NOMO-1 treated with DMSO at 0.1 percent for 48 hours (cell line): ENCODE measurements around the gene PRMT7.
A peak's percentile ranks its signal among the peaks of the same experiment; 100 is the strongest.
"Not testable (repeated sequence)": the region's sequence is repeated elsewhere in the genome, so short reads cannot be mapped to it uniquely, and the experiment has no call there.

ENCODE experiments used
- DNase-seq: peaks from one replicate; lab custom pipeline; 2025; ENCODE audit not compliant: unreplicated experiment; lab: John Stamatoyannopoulos, UW

The PRMT7 gene

DNA sequence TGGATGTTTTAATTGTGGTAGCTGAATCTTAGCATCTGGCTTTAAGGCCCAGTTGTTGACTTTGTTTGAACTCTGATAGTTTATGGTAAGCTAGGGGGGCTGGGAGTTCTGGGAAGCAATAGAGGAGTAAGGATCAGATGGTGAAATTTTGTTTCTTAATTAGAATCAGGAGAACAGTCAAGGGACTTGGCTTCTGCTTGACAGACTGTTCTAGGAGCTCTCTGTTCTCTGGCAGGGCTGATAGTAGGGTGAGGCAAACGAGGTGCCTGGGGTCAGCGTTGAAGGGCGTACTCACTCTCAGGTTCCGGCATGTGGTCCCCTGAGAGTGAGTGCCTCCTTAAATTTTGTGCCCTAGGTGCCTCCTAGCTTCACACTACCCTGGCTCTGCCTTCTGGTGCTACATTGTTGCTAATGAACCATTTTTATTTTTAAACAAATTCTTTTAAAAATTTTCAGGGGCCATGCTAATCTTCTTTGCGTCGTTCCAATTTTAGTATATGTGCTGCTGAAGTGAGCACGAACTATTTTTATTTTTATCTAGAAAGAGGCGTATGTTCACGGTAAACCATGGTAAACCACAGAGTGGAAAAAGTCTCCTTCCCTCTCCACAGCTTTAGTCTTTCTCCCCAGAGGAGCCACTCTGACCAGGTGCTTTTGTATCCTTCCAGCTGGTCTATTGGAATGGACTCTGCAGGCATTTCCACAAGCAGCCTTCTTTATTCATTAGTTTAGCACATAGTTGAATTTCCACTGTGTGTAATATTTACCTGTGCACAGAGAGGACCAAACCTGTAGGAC is 26.8 kb upstream of the PRMT7 start:
- no peak for DNase-seq

DNA sequence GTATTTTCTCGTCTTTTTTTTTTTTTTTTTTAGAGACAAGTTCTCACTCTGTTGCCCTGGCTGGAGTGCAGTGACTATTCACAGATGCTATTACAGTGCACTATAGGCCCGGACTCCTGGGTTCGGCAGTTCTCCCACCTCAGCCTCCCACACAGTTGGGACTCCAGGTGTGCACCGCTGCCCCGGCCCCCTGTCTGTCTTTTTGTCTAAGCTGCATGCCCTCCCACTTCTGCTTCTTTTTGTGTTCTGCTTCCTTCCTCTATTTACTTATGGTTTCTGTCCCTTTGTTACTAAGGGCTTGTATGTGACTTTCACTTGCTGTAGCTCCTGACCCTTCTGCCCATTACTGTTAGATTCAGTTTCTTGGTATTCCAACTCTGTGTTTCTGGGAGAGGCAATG is 26.0 kb upstream of the PRMT7 start:
- peak; percentile 85 for DNase-seq

DNA sequence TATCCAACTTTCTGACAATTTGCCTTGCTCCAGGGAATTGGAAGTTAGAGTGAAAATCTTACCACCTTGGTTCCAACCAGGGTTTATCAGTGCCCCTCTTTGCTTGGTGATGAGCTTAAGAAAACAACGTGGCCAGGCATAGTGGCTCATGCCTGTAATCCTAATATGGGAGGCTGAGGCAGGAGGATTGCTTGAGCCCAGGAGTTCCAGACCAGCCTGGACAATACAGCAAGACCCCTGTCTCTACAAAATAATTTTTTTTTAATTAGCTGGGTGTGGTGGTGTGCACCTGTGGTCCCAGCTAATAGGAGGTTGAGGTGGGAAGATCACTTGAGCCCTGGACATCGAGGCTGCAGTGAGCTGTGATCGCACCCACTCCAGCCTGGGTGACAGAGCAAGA is 25.1 kb upstream of the PRMT7 start:
- no peak for DNase-seq

DNA sequence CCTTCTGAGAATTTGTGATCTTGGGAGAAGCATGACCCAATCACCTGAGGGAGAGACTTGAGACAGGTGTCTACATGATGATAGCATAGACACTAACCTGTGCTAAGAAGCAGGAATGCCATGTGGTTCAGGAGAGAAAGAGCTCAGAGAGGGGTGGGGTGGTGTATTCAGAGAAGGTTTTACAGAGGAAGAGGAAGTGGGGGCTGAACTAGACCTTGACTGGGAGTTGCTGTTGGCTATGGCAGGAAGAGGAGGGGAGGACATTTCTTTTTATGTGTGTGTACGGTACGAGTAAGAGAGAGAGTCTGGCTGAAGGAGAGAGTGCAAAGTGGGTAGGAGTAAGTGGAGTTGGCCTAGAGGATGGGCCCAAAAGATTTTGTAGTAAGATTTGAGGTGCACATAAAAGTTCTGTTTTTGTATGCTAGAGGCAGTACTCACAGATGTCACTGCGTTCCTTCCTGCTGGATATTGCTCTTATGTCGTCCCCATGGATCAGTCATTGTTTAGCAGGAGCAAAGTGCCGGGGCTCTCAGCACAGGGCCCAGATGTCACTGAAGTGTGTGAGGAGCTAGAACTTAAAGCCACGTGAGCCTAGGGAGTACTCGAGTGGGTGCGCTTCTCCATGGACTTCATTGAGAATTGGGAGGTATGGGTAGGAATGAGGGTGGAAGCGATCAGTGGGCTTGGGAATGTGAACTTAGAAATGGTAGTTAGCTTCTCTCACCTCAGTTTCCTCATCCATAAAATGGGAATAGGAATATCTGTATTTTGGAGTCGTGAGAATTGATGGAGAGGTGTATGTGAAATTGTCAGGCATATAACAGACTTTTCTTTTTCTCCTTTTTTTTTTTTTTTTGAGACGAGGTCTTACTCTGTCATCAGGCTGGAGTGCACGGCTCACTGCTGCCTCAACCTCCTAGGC is 24.4 kb upstream of the PRMT7 start:
- peak; percentile 60 for DNase-seq

DNA sequence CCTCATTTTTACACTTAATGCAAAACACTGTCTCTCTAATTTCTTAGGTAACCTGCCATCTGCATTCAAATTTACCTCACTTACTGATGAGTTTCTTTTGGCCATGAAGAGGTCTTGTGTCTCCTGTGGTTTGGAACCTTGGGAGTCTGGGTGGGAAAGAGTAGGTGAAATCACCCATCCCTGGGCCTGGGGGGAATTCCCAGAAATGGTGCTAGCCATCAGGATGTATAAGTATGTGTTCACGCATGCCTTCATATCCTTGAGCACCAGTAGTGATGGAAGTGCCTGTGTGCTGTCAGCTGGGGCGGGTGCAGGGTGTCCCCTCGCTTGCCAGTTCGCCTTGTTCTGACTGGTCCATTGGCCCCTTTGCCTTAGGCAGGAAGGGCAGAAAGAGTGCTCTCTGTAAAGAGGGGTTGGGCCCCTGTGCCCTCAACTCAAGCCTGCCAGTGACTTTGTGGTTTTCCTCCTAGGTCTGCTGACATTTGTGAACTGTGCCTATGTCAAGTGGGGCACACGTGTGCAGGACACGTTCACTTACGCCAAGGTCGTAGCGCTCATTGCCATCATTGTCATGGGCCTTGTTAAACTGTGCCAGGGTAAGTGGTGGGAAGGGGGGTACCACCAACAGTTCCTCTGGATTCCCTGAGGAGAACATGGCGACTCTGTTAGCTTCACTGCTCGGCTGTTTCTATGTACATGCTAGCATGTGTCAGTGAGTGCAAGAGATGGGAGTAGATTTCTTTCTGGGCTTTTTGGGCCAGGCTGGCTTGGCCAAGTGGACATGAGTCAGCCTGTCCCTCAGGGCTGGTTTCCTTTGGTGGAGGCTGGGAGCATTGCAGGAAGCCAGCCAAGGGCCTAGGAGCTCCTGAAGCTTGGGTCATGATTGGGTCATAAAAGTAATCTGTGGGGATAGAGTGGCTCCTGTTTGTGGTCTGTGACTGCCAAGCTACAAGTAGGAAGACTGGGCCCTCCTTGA is 23.3 kb upstream of the PRMT7 start:
- DNase-seq = no peak

DNA sequence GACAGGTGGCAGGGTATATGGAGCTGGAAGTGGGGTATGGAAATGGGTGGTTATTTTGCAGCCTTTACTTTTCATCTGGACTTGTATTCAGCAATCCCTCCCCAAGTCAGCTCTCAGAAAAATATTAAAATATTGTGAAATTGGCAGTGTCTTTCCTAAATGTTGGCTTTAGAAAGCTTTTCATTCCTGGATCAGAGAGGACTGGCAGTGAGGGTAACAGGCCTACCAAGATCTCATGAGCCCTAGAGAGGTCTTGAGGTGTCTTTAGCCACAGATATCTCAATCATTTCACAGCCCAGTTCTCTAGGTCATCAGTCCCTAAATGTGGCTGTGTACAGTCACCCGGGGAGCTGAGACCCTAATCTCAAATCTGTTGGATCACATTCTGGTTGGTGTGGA is 22.6 kb upstream of the PRMT7 start:
- no peak for DNase-seq

DNA sequence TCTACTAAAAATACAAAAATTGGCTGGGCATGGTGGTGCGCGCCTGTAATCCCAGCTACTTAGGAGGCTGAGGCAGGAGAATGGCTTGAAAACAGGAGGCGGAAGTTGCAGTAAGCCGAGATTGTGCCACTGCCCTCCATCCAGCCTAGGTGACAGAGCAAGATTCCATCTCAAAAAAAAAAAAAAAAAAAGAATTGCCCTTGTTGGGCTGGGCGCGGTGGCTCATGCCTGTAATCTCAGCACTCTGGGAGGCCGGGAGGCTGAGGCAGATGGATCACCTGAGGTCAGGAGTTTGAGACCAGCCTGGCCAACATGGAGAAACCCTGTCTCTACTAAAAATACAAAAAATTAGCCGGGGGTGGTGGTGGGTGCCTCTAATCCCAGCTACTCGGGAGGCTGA is 22.0 kb upstream of the PRMT7 start:
- not testable (repeated sequence) for DNase-seq

DNA sequence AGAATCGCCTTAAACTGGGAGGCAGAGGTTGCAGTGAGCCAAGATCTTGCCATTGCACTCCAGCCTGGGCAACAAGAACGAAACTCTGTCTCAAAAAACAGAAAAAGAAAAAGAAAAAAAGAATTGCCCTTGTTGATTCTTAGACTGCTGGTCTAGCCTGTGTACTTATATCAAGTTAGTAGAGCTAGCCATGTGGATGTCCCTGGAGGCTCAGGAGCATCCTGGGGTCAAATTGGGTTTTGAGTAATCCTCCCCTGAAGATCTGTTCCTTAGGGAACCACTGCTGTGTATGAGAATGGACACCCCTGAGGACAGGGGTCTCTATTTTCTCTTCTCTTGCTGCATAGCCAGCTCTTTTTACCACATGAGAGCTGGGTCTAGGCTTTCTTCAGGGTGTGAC is 21.6 kb upstream of the PRMT7 start:
- no peak for DNase-seq

DNA sequence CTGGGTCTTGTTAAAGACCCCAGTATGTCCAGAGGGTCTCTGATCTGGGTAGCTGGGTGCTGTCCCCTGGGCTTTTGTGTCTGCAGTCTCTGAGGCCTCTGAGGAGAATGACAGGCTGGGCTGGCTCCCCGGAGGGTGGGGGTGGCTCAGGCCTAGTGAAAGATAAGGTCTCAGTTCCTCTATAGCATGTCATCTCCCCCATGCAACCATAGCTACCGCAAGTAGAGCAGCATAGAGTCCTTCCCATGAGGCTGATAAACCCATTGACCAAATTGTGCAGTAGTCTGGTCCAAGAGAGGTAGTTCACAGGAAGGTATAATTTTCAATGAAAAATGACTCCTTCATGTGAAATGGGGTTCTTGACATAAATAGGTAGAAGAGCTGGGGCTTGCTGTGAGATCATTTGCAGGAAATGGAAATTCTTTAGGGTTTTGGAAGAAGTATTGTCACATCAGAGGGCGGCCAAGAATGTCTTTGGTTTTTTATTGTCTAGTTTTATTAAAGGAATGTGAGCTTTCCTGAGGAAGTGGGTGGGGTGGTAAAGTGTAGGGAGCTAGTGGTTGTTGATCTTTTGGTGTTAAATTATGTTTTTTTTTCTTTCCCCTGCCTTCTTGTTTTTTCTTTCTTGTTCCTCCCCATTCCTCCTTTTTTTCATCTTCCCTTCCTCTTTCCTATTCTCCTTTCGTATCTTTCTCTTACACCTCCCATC is 21.0 kb upstream of the PRMT7 start:
- peak; percentile 12 for DNase-seq

DNA sequence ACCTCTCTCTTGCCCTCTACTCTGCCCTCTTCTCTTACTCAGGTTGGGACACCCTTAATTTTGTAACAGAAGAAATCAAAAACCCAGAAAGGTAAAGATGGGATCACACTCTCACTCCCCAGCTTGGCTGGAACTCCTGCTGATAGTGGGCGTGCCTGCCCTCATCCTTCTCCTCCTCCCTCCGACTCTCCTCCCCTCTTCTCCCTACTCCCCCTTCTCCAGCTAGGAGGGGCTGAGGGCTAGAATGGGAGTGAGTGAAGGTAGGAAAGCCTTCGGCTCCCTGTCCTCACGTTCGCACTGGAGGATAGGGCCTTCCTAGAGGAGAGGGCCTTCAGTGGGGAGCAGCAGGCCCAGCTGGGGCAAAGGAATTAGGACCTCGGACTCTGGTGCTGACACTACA is 20.4 kb upstream of the PRMT7 start:
- no peak for DNase-seq

DNA sequence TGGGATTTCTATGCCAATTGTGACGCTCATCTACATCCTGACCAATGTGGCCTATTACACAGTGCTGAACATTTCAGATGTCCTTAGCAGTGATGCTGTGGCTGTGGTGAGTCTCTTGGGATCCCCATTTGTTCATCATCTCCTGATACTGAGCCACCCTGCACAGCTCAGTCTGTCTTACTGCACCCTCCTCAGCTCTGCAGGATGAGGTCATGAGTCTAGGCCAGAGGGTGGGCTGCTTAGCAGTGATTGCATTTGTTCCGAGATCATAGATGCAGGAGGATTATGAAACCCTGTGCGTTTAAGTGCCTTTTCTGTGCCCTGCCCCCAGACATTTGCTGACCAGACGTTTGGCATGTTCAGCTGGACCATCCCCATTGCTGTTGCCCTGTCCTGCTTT is 19.6 kb upstream of the PRMT7 start:
- no peak for DNase-seq

DNA sequence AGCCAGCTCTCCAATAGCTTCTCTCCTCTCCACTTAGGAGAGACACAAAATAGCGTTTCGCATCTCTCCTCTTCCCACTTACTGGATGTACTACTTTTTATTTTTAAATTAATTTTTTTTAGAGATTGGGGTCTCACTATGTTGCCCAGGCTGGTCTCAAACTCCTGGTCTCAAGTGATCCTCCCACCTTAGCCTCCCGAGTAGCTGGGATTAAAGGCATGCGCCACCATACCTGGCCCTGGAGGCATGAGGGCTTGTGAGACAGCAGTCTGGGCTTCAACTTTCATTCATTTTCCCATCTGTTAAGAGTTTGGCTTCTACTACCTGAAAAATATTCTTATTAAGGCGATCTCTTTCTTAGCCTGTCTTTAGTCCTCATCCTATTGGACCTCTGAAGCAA is 18.4 kb upstream of the PRMT7 start:
- DNase-seq = no peak

DNA sequence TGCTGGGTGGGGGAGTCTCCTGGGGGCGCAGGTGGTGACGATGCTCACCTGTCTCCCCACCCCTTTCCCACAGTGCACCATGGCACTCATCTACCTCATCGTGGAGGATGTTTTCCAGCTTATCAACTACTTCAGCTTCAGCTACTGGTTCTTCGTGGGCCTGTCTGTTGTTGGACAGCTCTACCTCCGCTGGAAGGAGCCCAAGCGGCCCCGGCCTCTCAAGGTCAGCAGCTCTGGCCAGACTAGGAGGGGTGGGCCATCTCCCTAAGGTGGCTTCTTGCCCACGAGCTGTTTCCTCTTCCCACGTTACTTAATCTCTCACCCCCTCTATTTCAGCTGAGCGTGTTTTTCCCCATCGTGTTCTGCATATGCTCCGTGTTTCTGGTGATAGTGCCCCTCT is 14.5 kb upstream of the PRMT7 start:
- DNase-seq = no peak

DNA sequence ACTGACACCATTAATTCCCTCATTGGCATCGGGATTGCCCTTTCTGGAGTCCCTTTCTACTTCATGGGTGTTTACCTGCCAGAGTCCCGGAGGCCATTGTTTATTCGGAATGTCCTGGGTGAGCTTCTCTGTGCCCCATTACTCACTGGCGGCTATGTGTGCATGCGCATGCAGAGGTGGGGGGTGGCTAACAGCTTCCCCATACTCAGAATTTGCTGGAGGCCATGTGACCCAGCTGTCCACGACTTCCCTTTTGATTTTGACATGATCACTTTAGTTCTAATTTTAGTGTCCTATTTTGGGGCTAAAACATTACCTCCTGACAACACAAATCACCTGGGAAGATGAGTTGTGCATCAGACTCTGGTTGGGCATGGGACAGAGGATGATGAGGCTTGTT is 14.1 kb upstream of the PRMT7 start:
- DNase-seq = peak; percentile 36

DNA sequence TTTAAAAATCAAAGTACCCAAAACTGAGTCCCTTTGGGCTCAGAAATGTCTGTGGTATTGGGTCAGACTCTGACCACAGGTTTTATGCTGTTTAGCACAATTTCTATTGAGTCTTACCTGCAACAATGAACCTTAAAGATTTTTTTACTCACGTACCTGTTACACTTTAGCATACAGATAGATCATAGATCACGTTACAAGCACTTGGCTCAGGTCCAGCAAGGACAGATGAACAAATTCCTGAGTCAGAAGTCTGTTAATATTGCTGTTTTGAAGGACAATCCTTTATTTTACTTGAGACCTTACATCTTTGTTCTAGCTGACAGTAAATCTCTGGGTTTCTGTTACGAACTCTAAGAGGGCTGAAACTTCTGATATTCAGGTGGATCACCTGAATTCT is 12.9 kb upstream of the PRMT7 start:
- no peak for DNase-seq

DNA sequence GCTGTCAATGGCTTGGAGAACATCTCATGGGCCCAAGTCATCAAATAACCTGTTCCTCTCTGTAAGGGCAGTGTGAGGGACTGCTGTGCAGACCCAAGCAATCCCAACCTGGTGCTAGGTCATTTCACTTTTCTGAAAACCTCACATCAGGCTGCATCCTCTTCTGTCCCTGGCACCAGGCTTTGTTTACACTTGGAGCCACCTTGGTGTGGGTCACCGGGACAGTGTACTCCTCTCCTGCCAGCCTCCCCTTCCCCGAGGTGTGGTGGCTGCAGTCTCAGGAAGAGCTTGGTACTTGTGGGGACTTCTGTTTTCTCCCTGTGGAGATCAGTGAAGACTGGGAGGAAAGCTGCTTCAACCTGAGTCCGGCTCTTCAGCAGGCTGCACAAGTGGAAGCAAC is 12.5 kb upstream of the PRMT7 start:
- no peak for DNase-seq

DNA sequence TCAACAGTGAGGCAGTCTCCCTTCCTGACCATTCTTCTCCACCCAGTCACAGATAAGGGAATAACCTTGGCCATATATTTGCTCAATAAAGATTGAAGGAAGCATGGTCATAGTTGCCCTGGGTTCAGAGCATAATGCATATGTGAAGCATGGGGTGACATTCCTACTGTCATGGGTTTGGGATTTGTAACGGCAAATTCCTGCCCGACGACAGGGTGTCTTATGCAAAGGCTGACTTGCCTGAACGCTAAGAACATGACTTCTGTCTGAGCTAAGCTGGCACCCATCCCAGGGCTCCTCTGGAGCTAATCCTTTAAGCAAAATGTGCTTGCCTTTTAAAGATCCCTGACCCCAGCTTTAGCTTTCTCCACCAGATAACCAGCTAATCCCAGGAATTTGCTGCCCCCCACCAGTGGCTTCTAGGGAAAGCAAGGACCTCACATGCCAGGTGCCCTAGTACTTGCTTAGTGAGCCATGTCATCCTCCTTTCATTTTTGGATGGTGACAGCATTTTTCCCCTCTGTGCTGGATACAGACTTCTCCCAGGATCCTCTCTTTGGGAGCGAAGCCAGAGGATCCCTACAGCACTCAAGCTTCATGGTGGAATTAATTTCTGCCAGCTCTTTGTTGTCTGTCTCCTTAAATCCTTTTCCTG is 11.8 kb upstream of the PRMT7 start:
- no peak for DNase-seq

DNA sequence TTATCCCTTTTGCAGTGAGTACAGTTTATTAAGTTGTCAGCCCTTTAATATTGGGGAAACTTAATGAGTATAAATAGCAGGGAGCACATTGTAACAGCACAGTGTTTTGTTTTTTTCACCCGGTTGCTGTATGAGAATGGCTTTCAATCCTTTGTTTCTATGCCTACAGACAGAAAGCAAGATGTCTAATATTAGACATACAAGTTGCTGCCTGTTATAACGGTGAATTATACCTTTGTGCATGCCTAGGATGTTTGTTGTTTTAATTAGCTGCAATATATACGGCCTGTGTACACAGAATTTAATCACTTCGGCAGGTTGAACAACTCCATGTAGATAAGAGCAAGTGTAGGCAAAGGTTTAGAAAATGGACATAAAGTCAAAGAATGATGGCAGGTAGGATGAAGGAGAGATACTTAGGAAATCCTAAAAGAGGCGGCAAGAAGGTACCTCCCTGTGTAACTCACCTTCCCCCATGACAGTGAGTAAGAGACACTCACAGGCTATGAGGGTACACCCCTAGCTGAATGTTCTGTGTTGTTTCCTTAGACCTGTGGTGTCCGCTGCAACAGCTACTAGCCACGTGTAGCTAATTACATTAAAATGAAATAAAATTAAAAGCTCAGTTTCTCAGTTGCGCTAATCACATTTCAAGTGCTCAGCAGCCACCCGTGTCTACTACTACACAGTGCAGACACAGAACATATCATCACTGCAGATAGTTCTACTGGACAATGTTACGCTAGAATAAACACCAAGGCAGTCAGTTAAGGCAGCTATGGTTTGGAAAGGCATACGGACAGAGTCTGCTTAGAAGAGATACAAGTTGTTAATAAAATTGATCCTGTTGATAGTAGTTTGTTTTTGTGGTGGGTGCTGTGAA is 11.0 kb upstream of the PRMT7 start:
- DNase-seq = no peak
